OCI-LY3 (cell line): ENCODE measurements around the gene STK32C.

Experiments
- CTCF ChIP-seq: fragments of 200-600, 300-600 bp; sonication (generic); IDR thresholded peaks from 2 replicates; pipeline ENCODE4 v1.5.1; 2014; ENCODE audit warnings: antibody characterized with exemption, low read length, low read depth
- EZH2phosphoT487 ChIP-seq: fragments of 200-600 bp; shearing (Covaris generic); IDR thresholded peaks from 2 replicates; pipeline ENCODE4 v1.6.1; 2018; ENCODE audit warnings: antibody characterized with exemption, mixed run types, low read depth

GRCh38 chr10:132257271-132257670 is 50.5 kb downstream of the STK32C start:
- TF ChIP-seq CTCF = no peak
- no peak for TF ChIP-seq EZH2phosphoT487
